ENCODE measurements around the gene KCNQ1. TPM values are rescaled to one million over a fixed set of nuclear protein-coding genes. Genes with fewer than 3 reads are reported as not detected.

The KCNQ1 gene
- total RNA-seq, 1 experiment from 2014 or later, result not detected

DNA sequence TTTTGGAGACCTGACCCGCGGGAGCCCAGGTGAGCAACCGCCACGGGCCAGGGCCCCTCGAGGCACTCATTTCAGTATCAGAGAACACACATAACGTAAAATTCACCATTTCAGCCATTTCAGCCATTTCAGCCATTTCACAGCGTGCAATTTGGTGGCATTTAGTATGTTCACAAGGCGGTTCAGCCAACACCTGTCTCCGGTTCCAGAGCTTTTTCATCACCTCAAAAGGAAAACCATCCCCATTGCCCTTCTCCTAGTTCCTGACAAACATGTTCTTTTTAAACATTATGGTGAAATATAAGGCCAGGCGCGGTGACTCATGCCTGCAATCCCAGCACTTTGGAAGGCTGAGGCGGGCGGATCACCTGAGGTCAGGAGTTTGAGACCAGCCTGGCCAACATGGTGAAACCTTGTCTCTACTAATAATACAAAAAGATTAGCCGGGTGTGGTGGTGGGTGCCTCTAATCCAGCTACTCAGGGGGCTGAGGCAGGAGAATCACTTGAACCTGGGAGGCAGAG lies 119.3 kb downstream of the KCNQ1 start:
- TF ChIP-seq, protein P1, sequence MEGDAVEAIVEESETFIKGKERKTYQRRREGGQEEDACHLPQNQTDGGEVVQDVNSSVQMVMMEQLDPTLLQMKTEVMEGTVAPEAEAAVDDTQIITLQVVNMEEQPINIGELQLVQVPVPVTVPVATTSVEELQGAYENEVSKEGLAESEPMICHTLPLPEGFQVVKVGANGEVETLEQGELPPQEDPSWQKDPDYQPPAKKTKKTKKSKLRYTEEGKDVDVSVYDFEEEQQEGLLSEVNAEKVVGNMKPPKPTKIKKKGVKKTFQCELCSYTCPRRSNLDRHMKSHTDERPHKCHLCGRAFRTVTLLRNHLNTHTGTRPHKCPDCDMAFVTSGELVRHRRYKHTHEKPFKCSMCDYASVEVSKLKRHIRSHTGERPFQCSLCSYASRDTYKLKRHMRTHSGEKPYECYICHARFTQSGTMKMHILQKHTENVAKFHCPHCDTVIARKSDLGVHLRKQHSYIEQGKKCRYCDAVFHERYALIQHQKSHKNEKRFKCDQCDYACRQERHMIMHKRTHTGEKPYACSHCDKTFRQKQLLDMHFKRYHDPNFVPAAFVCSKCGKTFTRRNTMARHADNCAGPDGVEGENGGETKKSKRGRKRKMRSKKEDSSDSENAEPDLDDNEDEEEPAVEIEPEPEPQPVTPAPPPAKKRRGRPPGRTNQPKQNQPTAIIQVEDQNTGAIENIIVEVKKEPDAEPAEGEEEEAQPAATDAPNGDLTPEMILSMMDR (conservative IDR thresholded peaks at IDR 0.05), result no peak
- no peak for TF ChIP-seq EZH2 (IDR thresholded peaks at IDR 0.05; ENCODE audit: low read depth)
- ChIA-PET POLR2A (ENCODE audit: unreplicated experiment) (no interaction called here), CTCF (no interaction called here)
- Histone ChIP-seq H3F3A (ENCODE audit: insufficient read depth, low read depth) (no peaks in the 10 kb centered on the region), H3K9me2 (ENCODE audit: insufficient read depth) (no peaks in the 10 kb centered on the region), H3K4me1 (replicated peaks; ENCODE audit: insufficient read depth) (no peaks in the 10 kb centered on the region), H3K27ac (no peak overlapping the region), H3K4me2 (no peak overlapping the region), H3K79me2 (ENCODE audit: low read depth) (no peaks in the 10 kb centered on the region), H2AFZ (no peak overlapping the region), H4K20me1 (ENCODE audit: insufficient read depth) (no peaks in the 10 kb centered on the region), H3K9me3 (ENCODE audit: insufficient read depth, low read depth) (no peaks in the 10 kb centered on the region), H3K36me3 (ENCODE audit: low read depth) (no peaks in the 10 kb centered on the region), H3K27me3 (ENCODE audit: insufficient read depth, low read depth) (no peaks in the 10 kb centered on the region), H3K4me3 (no peak overlapping the region)
- DNase-seq, result no peak
- intact Hi-C loops (cut with micrococcal nuclease; ENCODE audit: unreplicated experiment), result no loop called here
- no TSS peak for BruUV-seq (replicated peaks)

DNA sequence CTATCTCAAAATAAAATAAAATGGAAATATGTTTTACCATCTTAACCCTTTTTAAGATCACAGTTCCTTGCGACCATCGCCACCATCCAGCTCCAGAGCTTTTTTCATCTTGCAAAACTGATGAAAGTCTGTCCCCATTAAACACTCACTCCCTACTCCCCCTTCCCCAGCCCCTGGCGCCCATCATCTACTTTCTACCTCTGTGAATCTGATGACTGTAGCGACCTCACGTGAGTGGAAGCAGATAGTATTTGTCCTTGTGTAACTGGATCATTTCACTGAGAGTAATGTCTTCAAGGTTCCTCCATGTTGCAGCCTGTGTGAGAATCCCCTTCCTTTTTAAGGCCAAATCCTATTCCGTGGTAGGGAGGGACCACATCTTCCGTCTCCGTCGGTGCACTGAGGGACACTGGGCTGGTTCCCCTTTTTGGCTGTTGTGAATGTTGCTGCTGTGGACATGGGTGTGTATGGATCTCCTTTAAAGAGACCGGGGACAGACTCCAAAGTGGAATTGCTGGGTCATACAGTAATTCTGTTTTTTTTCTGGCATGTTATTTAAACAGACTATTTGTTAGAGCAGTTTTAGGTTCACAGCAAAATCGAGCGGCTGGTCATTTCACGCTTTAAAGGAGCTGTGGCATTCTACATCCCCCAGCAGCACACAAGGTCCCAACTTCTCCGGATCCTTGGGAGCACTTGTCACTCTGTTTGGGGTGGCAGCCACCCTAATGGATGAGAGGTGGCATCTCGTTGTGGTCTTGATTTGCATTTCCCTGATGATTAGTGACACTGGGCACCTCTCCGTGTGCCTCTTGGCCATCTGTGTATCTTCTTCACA lies 120.0 kb downstream of the KCNQ1 start:
- no peaks in the 10 kb centered on the region for H4K20me1 ChIP-seq (ENCODE audit: insufficient read depth)
- H3K9me2 ChIP-seq (ENCODE audit: insufficient read depth), result no peaks in the 10 kb centered on the region
- no peaks in the 10 kb centered on the region for H3K36me3 ChIP-seq (ENCODE audit: low read depth)
- H3K79me2 ChIP-seq (ENCODE audit: low read depth), result no peaks in the 10 kb centered on the region
- no peaks in the 10 kb centered on the region for H3K4me1 ChIP-seq (replicated peaks; ENCODE audit: insufficient read depth)
- H3K27me3 ChIP-seq (ENCODE audit: insufficient read depth, low read depth), result no peaks in the 10 kb centered on the region
- H3K9me3 ChIP-seq (ENCODE audit: insufficient read depth, low read depth), result no peaks in the 10 kb centered on the region
- H3F3A ChIP-seq (ENCODE audit: insufficient read depth, low read depth), result no peaks in the 10 kb centered on the region
- ChIA-PET POLR2A (ENCODE audit: unreplicated experiment) (no interaction called here), CTCF (no interaction called here)
- no peak overlapping the region for H3K27ac ChIP-seq
- BruUV-seq (replicated peaks), result no TSS peak
- intact Hi-C loops (cut with micrococcal nuclease; ENCODE audit: unreplicated experiment), result no loop called here
- DNase-seq, result no peak
- no peak overlapping the region for H2AFZ ChIP-seq
- TF ChIP-seq EZH2 (IDR thresholded peaks at IDR 0.05; ENCODE audit: low read depth), result no peak
- TF ChIP-seq, protein P1 (conservative IDR thresholded peaks at IDR 0.05), result no peak
- H3K4me3 ChIP-seq, result no peak overlapping the region
- H3K4me2 ChIP-seq, result no peak overlapping the region

DNA sequence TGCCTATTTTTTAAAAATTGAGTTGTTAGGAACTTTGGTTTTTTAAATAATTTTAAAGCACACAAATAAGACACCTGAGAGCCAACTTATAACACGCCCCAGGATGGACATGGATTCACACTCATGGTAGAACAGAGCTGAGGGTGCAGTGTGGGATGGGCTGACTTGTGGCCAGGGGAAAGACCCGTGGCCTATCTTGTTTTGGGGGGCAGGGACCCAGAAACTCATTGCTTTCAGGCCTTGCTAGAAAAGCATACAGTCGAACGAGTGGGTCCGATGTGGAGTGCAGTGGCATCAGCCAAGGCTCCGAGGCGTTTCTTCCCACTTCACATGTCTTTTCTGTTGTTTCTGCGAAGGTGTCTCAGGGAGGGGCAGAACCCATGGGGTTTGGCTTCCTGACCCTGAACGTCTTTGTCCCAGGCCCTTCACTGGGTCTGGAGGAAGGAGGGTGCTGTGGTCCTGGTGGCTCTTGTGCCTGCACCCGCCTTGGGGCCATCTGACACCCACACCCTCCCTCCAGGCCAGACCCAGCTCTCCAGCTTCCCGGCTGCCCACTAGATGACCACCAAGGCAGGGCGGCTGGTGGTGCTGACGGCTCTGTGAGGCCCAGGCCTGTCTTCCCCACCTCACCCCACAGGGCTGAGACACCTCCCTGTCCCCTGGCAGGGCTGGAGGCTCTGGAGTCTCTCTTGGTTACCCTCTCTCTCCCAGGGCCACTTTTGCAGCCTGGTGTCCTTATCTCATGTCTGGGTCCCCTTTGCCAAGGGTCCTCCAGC lies 120.8 kb downstream of the KCNQ1 start:
- Histone ChIP-seq H3K4me1 (replicated peaks; ENCODE audit: insufficient read depth) (no peaks in the 10 kb centered on the region), H3K4me3 (no peak overlapping the region), H3K79me2 (ENCODE audit: low read depth) (no peaks in the 10 kb centered on the region), H3K9me3 (ENCODE audit: insufficient read depth, low read depth) (no peaks in the 10 kb centered on the region), H3K4me2 (no peak overlapping the region), H4K20me1 (ENCODE audit: insufficient read depth) (no peaks in the 10 kb centered on the region), H3K36me3 (ENCODE audit: low read depth) (no peaks in the 10 kb centered on the region), H3K27me3 (ENCODE audit: insufficient read depth, low read depth) (no peaks in the 10 kb centered on the region), H3K27ac (no peak overlapping the region), H3K9me2 (ENCODE audit: insufficient read depth) (no peaks in the 10 kb centered on the region), H2AFZ (no peak overlapping the region), H3F3A (ENCODE audit: insufficient read depth, low read depth) (no peaks in the 10 kb centered on the region)
- ChIA-PET POLR2A (ENCODE audit: unreplicated experiment) (no interaction called here), CTCF (no interaction called here)
- TF ChIP-seq, protein P1 (conservative IDR thresholded peaks at IDR 0.05), result no peak
- TF ChIP-seq EZH2 (IDR thresholded peaks at IDR 0.05; ENCODE audit: low read depth), result no peak
- intact Hi-C loops (cut with micrococcal nuclease; ENCODE audit: unreplicated experiment), result no loop called here
- no peak for DNase-seq
- no TSS peak for BruUV-seq (replicated peaks)
